Fibroblast of the conjunctiva (primary cell): ENCODE results near the gene RUNX2.

ENCODE experiments used
- DNase-seq: peaks from one replicate; pipeline ENCODE4 v3.0.0-alpha.2; 2010; ENCODE audit warnings: low read depth

The RUNX2 gene

GRCh38 chr6:45351076-45351475 is 22.9 kb downstream of the RUNX2 start:
- no peak for DNase-seq

DNA sequence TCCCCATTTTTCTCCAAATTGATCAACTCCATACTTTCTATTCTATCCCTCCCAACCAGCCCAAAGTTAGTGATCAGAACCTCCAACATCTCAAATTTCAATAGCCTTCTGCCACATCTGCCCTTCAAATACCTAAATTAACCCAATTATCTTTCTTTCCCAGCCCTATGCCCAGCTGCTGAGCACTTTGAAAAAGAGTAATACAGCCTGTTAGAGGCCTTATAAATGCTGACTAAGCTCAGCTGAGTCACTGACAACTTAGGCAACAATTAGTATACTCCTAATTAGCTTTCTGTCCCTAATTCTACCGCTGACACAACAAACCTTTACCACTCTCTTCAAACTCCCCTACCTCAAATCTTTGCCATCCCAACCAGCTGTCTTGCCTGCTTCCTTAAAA is 23.5 kb downstream of the RUNX2 start:
- no peak for DNase-seq

DNA sequence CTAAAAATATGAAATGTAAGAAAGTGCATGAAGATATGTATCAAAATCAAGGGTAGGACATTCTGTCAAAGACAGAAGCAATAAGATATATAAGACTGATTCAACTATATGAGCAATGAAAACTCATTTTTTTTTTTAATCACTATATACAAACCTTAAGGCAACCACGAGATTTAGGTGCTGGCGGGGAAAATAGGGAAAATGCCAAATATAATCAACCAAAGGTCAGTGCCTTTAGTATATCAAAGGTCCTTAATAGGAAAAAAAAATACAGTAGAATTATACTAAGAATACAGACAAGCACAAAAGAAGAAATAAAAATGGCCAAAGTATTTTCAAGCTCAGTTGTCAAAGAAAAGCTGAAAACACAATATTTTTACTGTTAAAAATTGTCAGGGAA is 25.5 kb downstream of the RUNX2 start:
- DNase-seq = no peak

GRCh38 chr6:45364466-45364865 is 36.3 kb downstream of the RUNX2 start:
- no peak for DNase-seq

DNA sequence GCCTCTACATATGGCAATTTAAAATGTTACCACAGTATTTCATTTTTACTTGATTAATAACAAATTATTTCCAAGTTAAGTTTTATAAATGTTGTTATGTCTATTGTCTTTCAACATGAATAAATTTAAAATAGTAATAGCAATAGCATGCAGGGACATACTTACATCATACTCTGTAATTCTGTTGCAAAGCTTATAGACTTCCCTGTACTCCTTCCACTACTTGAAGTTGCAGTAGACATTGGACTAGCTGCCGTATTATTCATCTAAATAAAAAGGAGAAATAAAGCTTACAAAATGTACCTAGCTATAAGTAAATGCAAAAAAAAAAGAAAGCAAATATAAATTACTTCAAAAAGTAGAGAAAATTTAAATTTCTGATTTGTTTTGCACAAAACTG is 36.9 kb downstream of the RUNX2 start:
- DNase-seq = no peak

DNA sequence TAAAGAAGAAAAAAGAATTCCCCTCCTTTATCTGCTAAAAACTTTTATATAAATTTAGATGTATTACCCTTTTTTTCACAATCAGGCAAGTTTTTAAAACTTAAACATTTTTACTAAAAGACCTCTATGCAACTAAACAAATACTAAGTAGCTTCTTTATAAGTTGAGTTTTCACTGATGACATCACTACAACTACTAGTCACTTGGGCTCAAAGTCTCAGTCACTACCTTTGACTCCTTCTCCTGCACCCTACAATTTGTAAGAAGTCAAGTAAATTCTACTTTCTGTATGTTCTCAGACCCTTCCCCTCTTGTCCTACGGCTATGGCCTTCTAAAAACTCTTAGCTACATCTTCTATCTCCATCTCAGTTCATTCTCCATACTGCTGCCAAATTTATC is 38.4 kb downstream of the RUNX2 start:
- DNase-seq = no peak

DNA sequence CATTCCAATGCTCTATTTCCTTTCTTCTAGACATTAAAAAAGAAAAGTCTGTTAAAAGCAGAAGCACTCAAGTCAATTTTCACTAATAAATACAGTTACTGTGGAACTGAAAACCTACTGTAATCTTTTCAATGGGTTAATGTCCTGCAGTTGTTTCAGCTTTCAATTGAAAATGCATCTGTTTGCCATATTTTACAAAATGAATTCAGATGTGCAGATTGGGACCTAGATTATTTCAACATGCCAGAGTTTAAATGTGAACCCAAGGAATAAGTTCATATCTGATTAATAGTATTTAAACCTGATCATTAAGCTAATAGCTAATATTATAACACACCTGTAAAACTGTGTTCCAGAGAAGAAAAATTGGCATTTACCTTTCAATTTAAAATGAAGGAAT is 39.9 kb downstream of the RUNX2 start:
- no peak for DNase-seq

GRCh38 chr6:45369870-45370269 is 41.7 kb downstream of the RUNX2 start:
- DNase-seq = no peak

DNA sequence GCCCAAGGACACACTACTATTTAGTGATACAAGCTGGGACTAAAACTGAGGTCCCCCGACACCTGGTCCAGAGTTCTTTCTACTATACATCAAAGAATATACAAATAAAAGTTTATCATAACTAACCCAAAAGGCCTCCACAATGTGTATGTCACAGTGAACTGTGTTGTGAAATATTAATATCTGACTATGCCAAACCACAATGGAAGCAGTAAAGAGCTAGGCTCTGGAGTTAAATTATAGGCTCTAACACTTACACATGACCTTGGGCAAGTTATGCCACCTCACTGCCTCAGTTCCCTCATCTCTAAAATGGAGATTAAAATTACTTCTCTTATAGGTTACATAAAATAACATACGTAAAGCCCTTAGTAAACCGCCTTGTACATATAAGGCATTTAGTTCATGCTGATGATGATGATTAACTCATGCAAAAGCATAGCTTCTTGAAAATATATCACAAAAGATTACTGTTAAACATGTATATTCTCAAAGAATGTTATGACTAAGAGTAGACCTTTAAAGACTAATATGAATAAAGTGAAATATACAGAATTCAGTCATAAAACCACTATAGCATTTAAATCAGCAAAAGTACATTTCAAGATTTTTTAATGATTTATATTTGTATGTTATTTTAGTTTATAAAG is 43.9 kb downstream of the RUNX2 start:
- DNase-seq = no peak

GRCh38 chr6:45375449-45375848 is 47.3 kb downstream of the RUNX2 start:
- no peak for DNase-seq

DNA sequence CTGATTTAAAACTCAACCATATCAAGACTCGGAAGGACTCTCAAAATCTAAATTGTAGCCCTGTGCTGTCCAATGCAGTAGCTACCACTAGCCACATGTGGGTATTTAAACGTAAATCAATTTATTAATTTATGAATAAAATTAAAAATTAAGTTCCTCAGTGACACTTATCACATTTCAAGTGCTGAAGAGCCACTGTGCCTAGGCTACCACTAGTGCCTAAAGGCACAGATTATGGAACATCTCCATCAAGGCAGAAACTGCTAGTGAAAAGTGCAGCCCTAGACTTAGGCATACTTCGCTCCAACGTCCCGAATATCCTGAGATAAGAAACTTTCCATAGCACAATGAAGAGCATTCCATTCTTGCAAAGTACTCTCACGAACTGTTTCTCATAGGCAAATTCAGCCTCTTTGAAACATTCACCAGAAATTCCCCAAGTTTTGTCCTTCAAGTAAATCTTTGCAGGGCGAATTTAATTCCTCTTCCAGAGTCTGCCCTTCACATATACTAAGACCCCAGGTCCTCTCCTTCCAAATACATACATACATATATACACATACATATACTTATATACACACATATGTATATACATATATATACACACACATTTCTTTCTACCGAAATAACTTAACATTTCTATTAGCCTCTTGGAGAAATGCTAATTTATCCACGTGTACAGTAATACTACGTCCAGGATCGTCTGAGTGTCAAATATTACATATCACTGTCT is 48.3 kb downstream of the RUNX2 start:
- no peak for DNase-seq

- DNase-seq = no peak
Measured at GRCh38 chr6:45377043-45377553, 49.0 kb downstream of the RUNX2 start.

GRCh38 chr6:45377554-45378333 is 49.6 kb downstream of the RUNX2 start, which contains the start of gene SUPT3H:
Gene SUPT3H (minus strand): TSS chr6:45377934.
- DNase-seq = peak; percentile 92

DNA sequence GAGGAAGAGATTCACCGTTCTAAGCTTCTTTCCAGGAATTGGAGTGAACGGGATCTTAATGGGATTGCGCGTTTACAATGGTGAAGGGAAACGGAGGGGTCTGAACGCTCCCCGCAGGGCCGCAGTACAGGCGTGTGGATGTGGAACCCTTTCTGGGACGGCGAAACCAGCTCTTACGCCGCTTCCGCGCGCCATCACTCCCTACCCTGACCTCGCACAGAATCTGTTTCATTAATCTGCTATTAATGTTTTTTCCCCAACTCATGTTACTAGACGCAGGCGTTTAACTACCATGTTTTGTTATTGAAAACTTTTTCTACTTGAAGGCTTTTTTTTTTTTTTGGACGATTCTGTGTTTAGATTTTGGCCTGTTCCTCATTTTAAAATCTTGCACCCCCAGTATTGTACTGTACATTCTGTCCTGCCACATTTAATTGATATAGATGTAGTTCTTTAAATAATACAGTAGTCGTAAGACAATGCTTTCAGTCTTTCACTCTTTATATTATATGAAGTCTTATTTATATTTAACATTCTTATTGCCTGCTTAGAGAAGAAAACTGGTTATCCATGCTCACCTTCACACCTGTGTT is 50.3 kb downstream of the RUNX2 start:
- DNase-seq = no peak

GRCh38 chr6:45382391-45382790 is 54.3 kb downstream of the RUNX2 start:
- no peak for DNase-seq

- no peak for DNase-seq
Measured at GRCh38 chr6:45386501-45386900, 58.4 kb downstream of the RUNX2 start.

- DNase-seq = no peak
Measured at GRCh38 chr6:45387236-45387635, 59.1 kb downstream of the RUNX2 start.

GRCh38 chr6:45388328-45388727 is 60.2 kb downstream of the RUNX2 start:
- DNase-seq = no peak

DNA sequence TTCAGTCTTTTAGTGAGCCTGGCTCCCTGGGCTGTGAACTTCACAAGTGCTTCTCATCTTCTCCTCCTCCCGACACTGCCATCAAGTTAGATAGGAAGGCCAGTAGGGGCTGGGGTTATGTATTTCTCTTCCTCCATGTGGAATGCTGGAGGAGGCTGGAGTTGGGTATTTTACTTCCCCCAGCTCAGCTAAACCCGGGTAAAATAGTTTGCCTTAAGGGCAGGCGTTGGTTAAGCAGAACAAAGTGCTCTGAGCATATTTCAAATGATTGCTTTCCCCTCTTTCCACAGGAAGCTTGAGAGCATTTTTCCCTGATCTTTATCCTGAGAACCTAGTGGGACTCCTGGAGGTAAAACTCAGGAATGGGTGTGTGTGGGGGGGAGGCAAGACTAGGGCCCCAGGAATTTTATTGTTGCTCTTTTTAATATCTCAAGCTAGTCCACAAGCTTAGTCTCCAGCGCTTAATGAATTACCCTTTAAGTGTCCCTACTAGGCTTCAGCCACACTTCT is 66.5 kb downstream of the RUNX2 start:
- no peak for DNase-seq

DNA sequence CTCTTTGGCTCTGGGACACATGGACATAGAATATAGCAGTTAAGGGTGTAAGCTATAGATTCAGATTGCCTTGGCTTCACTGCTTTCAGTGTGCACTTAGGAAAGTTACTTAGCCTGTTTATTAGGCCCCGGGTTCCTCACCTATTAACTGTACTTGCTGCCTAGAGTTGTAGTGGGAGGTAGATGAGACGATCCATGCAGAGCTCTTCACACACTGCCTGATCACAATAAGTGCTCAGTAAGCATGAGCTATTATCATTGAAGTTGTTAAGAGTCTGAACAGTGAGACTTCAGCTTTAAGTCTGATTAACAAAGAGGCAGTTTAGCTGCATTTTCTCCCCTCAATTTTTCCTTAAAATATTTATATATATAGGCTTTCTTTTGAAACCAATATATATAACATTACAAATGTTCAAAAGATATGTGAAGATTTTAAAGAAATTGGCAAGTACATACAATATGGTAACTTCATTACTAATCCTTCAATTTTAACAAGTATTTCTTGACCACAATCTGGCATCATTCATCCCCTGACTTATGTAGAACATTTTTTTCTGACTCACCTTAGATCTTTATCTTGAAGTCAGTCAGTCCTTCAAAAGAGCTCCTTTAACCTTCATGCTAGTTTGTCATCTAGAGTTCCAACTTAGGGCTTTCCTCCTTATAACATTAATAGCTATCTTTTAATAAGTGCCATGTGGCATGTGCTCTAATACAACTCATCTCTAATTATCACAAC is 70.1 kb downstream of the RUNX2 start:
- DNase-seq = no peak

GRCh38 chr6:45400021-45400420 is 71.9 kb downstream of the RUNX2 start:
- DNase-seq = no peak

DNA sequence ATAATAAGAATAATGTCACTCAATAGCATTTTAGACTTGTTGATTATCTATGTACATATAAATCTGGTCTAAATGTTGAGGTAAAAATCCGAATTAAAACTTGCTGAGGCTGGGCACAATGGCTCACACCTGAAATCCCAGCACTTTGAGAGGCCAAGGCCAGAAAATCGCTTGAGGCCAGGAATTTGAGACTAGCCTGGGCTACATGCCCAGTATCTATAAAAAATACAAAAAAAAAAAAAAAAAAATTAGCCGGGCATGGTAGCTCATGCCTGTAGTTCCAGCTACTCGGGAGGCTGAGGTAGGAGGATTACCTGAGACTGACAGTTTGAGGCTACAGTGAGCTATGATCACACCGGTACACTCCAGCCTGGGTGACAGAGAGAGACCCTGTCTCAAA is 83.8 kb downstream of the RUNX2 start:
- DNase-seq = no peak
